Measurements from ENCODE around the gene MYL3.

- TF ChIP-seq POLR2A (IDR thresholded peaks at IDR 0.05) (no peak), CTCF (IDR thresholded peaks at IDR 0.05) (no peak), POLR2AphosphoS5 (IDR thresholded peaks at IDR 0.05) (no peak)
Measured at GRCh38 chr3:46910166-46910760, 47.0 kb upstream of the MYL3 start.
